PC-9 (cell line): ENCODE measurements around the gene MIB1.

Source experiments
- CTCF ChIP-seq: fragments of 200-600 bp; sonication (generic); conservative IDR thresholded peaks from 2 replicates; pipeline ENCODE4 v1.6.1; 2017; ENCODE audit warnings: mixed run types, antibody characterized with exemption, mild to moderate bottlenecking, moderate library complexity
- EZH2 ChIP-seq: fragments of 200-600 bp; sonication (generic); IDR thresholded peaks from 2 replicates; pipeline ENCODE4 v1.8.0; 2017; ENCODE audit warnings: antibody characterized with exemption, low read depth

- no peak for TF ChIP-seq CTCF
- TF ChIP-seq EZH2, result no peak
Measured at GRCh38 chr18:21911551-21911950, 171.0 kb downstream of the MIB1 start.
